Neural progenitor cell (in vitro differentiated cells): ENCODE data around the gene PRDM1.

Experiments
- EZH2 ChIP-seq: fragments of 200-600 bp; sonication (generic); IDR thresholded peaks from 2 replicates; pipeline ENCODE4 v1.6.1; 2017; ENCODE audit warnings: antibody characterized with exemption, mild to moderate bottlenecking, moderate library complexity
- EZH2phosphoT487 ChIP-seq: fragments of 200-600 bp; sonication (generic); IDR thresholded peaks from 2 replicates; pipeline ENCODE4 v1.6.1; 2017; ENCODE audit warnings: antibody characterized with exemption
- TF ChIP-seq, protein P1 (sequence below): fragments of 200-600 bp; sonication (generic); IDR thresholded peaks from 2 replicates; pipeline ENCODE4 v1.5.1; 2017; ENCODE audit warnings: antibody characterized with exemption, mild to moderate bottlenecking

DNA sequence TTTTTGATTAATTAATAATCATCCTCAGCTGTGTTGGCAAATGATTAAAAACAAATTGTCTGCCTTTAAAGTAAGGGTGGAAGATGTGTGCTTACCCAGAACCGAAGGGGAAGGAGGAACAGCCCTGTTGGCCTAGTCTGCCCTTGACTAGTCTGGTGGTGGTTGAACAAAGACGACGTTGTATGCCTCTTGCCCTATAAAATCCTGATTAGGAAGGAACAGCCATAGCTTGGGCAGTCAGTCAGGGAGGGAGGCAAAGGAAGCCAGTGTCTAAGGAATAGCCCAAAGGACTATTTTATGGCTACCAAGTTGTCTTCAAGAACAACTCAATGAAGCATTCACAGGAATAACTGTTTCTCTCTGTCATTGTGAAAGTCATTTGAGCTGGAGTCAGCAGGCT is 70.7 kb downstream of the PRDM1 start:
- TF ChIP-seq, protein P1, sequence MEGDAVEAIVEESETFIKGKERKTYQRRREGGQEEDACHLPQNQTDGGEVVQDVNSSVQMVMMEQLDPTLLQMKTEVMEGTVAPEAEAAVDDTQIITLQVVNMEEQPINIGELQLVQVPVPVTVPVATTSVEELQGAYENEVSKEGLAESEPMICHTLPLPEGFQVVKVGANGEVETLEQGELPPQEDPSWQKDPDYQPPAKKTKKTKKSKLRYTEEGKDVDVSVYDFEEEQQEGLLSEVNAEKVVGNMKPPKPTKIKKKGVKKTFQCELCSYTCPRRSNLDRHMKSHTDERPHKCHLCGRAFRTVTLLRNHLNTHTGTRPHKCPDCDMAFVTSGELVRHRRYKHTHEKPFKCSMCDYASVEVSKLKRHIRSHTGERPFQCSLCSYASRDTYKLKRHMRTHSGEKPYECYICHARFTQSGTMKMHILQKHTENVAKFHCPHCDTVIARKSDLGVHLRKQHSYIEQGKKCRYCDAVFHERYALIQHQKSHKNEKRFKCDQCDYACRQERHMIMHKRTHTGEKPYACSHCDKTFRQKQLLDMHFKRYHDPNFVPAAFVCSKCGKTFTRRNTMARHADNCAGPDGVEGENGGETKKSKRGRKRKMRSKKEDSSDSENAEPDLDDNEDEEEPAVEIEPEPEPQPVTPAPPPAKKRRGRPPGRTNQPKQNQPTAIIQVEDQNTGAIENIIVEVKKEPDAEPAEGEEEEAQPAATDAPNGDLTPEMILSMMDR: no peak
- no peak for TF ChIP-seq EZH2
- no peak for TF ChIP-seq EZH2phosphoT487
